MM.1S (cell line): Measurements from ENCODE around the gene PATL1.

ENCODE experiments used
- CTCF ChIP-seq: fragments of 300-600 bp; sonication (generic); IDR thresholded peaks from 2 replicates; pipeline ENCODE4 v1.5.1; 2016; ENCODE audit warnings: antibody characterized with exemption, low read length, mixed read lengths
- EZH2 ChIP-seq: fragments of 300-600 bp; sonication (generic); optimal IDR thresholded peaks from 2 replicates; pipeline ENCODE3; 2017; ENCODE audit warnings: low read depth, mild to moderate bottlenecking, antibody characterized with exemption, low read length, mixed read lengths
- EZH2phosphoT487 ChIP-seq: fragments of 300-600 bp; sonication (generic); IDR thresholded peaks from 2 replicates; pipeline ENCODE4 v1.6.1; 2018; ENCODE audit warnings: antibody characterized with exemption, low read length

DNA sequence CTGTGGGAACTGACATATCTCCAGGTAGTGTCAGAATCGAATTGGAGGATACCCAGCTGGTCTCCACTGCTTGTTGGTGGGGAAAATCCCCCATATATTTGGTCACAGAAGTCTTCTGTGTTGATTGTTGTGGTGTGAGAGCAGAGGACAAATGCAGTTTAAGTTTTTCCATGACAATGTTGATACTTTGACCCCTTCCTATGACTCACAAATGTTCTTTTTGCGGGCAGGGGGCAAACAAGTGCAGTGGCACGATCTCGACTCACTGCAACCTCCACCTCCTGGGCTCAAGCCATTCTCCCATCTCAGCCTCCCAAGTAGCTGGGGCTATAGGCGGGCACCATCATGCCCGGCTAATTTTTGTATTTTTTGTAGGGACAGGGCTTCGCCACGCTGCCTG is 7.4 kb upstream of the PATL1 start:
- TF ChIP-seq CTCF (no peak), EZH2 (no peak), EZH2phosphoT487 (no peak)
